ENCODE data around the gene ABTB1. TPM values are rescaled to one million over a fixed set of nuclear protein-coding genes. Genes with fewer than 3 reads are reported as not detected.

The ABTB1 gene
- total RNA-seq, 1 experiment from 2014 or later = 27.2 TPM

DNA sequence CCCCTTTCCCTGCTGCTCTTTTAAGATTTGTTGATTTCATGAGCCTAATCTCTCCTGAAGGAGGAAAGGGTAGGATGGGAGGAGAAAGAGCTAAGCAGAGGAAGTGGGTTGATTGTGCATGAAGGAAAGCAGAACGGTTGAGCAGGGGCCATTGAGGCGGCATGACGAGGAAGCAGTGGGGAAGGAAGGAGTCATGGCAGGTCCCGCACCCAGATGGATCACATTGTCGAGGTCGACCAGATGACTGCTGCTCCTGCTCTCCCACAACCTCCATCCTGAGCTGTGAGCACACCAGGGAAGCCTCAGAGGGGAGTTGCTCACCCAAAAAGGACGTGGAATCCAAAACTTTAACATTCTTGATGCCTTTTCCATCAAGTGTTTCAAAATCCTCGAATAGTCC lies 42.8 kb downstream of the ABTB1 start:
- DNase-seq = no peak
- Mint-ChIP-seq H3K9me3 (ENCODE audit: low read depth, unreplicated experiment) (no peaks in the 10 kb centered on the region), H3K36me3 (ENCODE audit: insufficient read depth, unreplicated experiment) (no peaks in the 10 kb centered on the region), H3K4me1 (ENCODE audit: low read depth, unreplicated experiment) (no peaks in the 10 kb centered on the region), H3K27ac (ENCODE audit: unreplicated experiment) (no peak overlapping the region), H3K4me3 (ENCODE audit: low read depth, unreplicated experiment) (no peak overlapping the region), H3K27me3 (ENCODE audit: unreplicated experiment) (no peaks in the 10 kb centered on the region)
- TF ChIP-seq, protein P1, sequence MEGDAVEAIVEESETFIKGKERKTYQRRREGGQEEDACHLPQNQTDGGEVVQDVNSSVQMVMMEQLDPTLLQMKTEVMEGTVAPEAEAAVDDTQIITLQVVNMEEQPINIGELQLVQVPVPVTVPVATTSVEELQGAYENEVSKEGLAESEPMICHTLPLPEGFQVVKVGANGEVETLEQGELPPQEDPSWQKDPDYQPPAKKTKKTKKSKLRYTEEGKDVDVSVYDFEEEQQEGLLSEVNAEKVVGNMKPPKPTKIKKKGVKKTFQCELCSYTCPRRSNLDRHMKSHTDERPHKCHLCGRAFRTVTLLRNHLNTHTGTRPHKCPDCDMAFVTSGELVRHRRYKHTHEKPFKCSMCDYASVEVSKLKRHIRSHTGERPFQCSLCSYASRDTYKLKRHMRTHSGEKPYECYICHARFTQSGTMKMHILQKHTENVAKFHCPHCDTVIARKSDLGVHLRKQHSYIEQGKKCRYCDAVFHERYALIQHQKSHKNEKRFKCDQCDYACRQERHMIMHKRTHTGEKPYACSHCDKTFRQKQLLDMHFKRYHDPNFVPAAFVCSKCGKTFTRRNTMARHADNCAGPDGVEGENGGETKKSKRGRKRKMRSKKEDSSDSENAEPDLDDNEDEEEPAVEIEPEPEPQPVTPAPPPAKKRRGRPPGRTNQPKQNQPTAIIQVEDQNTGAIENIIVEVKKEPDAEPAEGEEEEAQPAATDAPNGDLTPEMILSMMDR (IDR thresholded peaks at IDR 0.05; ENCODE audit: unreplicated experiment) = no peak
- CTCF ChIA-PET = interaction anchor here (0.6 kb wide), 1 partner anchor 47 kb away, joined by 3 read pairs; no protein-coding TSS in a partner anchor
- intact Hi-C loops (cut with micrococcal nuclease; ENCODE audit: unreplicated experiment) = no loop called here
- BruUV-seq (replicated peaks) = no TSS peak

DNA sequence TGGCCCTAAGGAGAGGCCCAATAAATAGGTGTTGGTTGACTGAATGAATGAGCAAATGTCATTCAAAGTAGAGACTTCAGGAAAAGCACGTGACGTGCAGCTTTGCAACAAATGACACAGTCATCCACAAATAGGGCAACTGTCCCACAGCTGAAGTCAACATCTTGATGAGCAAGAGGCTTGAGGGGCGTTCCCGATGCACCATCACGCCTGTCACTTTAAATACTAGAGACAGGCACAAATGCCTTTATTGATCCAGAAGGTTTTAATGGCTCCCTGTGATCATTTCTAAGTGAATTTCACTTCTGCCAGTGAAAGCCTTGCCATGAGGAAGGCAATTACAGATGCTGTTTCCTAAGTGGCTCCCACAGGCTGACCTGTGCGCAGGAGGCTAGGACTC lies 43.6 kb downstream of the ABTB1 start:
- no peaks in the 10 kb centered on the region for H3K4me1 Mint-ChIP-seq (ENCODE audit: low read depth, unreplicated experiment)

DNA sequence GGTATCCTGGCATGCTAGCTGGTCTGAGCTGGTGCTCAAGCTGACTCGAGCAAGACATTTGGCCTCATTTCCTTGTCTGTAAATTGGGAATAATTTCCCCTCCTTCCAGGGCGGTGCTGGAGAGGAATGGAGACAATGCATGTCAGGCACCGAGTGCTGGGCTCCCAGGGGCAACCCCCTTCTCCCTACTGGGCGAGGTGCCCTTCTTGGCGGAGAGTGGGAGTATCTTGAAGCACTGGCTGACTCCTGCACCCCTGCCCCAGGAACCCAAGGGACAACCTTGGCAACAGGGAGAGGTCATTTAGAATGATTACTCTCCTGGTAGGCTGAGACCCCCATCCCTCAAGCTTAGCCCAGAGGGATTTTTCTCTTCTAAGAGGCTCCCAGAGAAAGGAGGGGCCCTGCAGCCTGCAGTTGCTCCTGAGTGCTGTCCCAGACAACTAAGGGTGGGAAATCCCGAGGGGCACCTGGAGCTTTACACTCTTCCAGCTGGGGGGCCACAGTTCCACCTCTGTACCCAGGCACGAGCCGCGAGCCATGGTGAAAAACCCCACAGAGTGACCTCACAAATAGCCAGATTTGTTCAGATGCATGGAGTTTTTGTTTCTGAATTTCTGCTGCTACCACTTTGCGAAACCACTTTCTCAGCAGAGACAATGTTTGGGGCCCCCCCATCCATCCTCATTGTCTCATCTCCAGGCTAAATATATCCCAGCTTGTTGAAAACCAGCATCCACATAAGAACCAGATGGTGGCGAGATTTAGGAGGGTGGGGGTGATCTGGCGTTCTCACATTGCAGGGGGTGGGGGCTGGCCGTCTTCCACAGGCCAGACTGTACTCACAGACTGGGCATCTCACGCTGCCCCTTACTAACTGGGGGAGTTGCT lies 44.8 kb downstream of the ABTB1 start:
- Mint-ChIP-seq H3K9me3 (ENCODE audit: low read depth, unreplicated experiment) (no peaks in the 10 kb centered on the region), H3K4me3 (ENCODE audit: low read depth, unreplicated experiment) (no peak overlapping the region), H3K36me3 (ENCODE audit: insufficient read depth, unreplicated experiment) (no peaks in the 10 kb centered on the region), H3K27ac (ENCODE audit: unreplicated experiment) (no peak overlapping the region), H3K4me1 (ENCODE audit: low read depth, unreplicated experiment) (no peaks in the 10 kb centered on the region), H3K27me3 (ENCODE audit: unreplicated experiment) (no peaks in the 10 kb centered on the region)
- intact Hi-C loops (cut with micrococcal nuclease; ENCODE audit: unreplicated experiment) = no loop called here
- DNase-seq = no peak
- no TSS peak for BruUV-seq (replicated peaks)
- TF ChIP-seq, protein P1 (IDR thresholded peaks at IDR 0.05; ENCODE audit: unreplicated experiment) = no peak
- CTCF ChIA-PET = interaction anchor here (1.1 kb wide), 1 partner anchor 69 kb away, joined by 6 read pairs; no protein-coding TSS in a partner anchor

More for the DNA sequence above, 43.6 kb downstream of the ABTB1 start:
- intact Hi-C loops (cut with micrococcal nuclease; ENCODE audit: unreplicated experiment) = no loop called here
- Mint-ChIP-seq H3K4me3 (ENCODE audit: low read depth, unreplicated experiment) (no peak overlapping the region), H3K9me3 (ENCODE audit: low read depth, unreplicated experiment) (no peaks in the 10 kb centered on the region), H3K27me3 (ENCODE audit: unreplicated experiment) (no peaks in the 10 kb centered on the region), H3K36me3 (ENCODE audit: insufficient read depth, unreplicated experiment) (no peaks in the 10 kb centered on the region), H3K27ac (ENCODE audit: unreplicated experiment) (no peak overlapping the region)
- CTCF ChIA-PET = interaction anchor here (1.1 kb wide), 1 partner anchor 67 kb away, joined by 6 read pairs; no protein-coding TSS in a partner anchor
- DNase-seq = no peak
- no TSS peak for BruUV-seq (replicated peaks)
- TF ChIP-seq, protein P1 (IDR thresholded peaks at IDR 0.05; ENCODE audit: unreplicated experiment) = no peak

DNA sequence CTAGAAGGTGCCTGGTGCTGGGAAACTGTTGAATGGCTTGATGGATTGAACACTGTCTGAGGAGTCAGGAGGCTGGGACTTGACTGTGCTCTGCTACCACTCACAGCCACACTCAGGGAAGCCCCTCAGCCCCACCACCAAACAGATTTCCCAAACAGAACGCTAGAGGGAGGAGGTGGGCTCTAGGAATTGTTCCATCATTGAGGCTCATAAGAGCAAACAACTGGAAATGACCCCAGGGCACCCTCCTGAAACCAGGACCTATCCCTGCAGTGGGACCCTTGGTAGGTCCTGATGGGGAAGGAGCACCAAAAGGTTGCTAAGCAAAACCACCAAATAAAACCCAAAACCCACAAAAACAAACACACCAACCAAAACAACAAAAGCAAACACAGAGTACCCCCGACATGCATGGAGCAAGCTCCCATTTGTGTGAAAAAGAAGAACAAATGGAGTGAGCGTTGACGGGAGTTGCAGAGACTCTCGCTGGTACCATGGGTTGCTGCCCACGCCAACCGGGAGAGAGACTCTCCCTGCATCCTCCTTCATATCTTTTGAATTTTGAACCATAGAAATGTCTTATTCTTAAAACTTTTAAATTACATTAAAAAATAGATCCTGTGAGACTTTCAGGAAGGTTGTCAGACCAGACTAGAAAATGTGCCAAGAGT lies 45.6 kb downstream of the ABTB1 start:
- CTCF ChIA-PET = no interaction called here
- TF ChIP-seq, protein P1 (IDR thresholded peaks at IDR 0.05; ENCODE audit: unreplicated experiment) = no peak
- Mint-ChIP-seq H3K4me3 (ENCODE audit: low read depth, unreplicated experiment) (no peak overlapping the region), H3K27me3 (ENCODE audit: unreplicated experiment) (no peaks in the 10 kb centered on the region), H3K9me3 (ENCODE audit: low read depth, unreplicated experiment) (no peaks in the 10 kb centered on the region), H3K4me1 (ENCODE audit: low read depth, unreplicated experiment) (no peaks in the 10 kb centered on the region), H3K36me3 (ENCODE audit: insufficient read depth, unreplicated experiment) (no peaks in the 10 kb centered on the region), H3K27ac (ENCODE audit: unreplicated experiment) (no peak overlapping the region)
- no peak for DNase-seq
- no TSS peak for BruUV-seq (replicated peaks)
- intact Hi-C loops (cut with micrococcal nuclease; ENCODE audit: unreplicated experiment) = no loop called here
